WTC11 (cell line): Measurements from ENCODE around the gene RUNX2. TPM values are rescaled to one million over a fixed set of nuclear protein-coding genes. Genes with fewer than 3 reads are reported as not detected.
A peak's percentile ranks its signal among the peaks of the same experiment; 100 is the strongest.

ENCODE experiments used
- ATAC-seq: fragments of 200-7000 bp; cut with Tn5 transposase; 2 replicates; pipeline ENCODE4 v1.10.0; 2021; ENCODE audit warnings: mild to moderate bottlenecking, moderate library complexity
- CTCF ChIA-PET: fragments of 300-600 bp; sonication (Branson Sonifier 250); formaldehyde crosslinking; loops from one replicate; lab custom pipeline; 2021; ENCODE audit warnings: antibody characterized with exemption; lab: Charles Lee
- POLR2A ChIA-PET: fragments of 350-600 bp; sonication (Branson Sonifier 250); formaldehyde crosslinking; loops from one replicate; lab custom pipeline; 2021; ENCODE audit warnings: antibody characterized with exemption; lab: Charles Lee
- DNase-seq: peaks from one replicate; pipeline ENCODE4 v3.0.0; 2021; ENCODE audit warnings: low spot score
- H3K27ac Mint-ChIP-seq: 2 replicates; pipeline ENCODE4 v1.8.0; 2021; ENCODE audit warnings: mixed read lengths
- H3K27me3 Mint-ChIP-seq: 2 replicates; pipeline ENCODE4 v1.8.0; 2021; ENCODE audit warnings: low read depth, mild to moderate bottlenecking, moderate library complexity, mixed read lengths
- H3K36me3 Mint-ChIP-seq: 2 replicates; pipeline ENCODE4 v1.8.0; 2021; ENCODE audit warnings: mixed read lengths
- H3K4me1 Mint-ChIP-seq: 2 replicates; pipeline ENCODE4 v1.8.0; 2022; ENCODE audit warnings: mixed read lengths
- H3K4me3 Mint-ChIP-seq: 2 replicates; pipeline ENCODE4 v1.8.0; 2021; ENCODE audit warnings: mild to moderate bottlenecking, moderate library complexity, mixed read lengths
- H3K9me3 Mint-ChIP-seq: 2 replicates; pipeline ENCODE4 v1.8.0; 2021; ENCODE audit warnings: mixed read lengths
- ATF1 ChIP-seq: sonication (generic); formaldehyde crosslinking; IDR thresholded peaks from 2 replicates; pipeline ENCODE4 v1.8.1; 2023; ENCODE audit warnings: mild to moderate bottlenecking, moderate library complexity, missing genetic modification reagents
- ATF3 ChIP-seq: sonication (generic); formaldehyde crosslinking; conservative IDR thresholded peaks from 2 replicates; pipeline ENCODE4 v1.8.1; 2022; ENCODE audit warnings: mild to moderate bottlenecking, missing genetic modification reagents
- CBFB ChIP-seq: sonication (generic); formaldehyde crosslinking; IDR thresholded peaks from 2 replicates; pipeline ENCODE4 v1.8.1; 2022; ENCODE audit warnings: mild to moderate bottlenecking, low read depth, missing genetic modification reagents
- CDX4 ChIP-seq: fragments of 250-450 bp; sonication (Bioruptor Pico); IDR thresholded peaks from 2 replicates; pipeline ENCODE4 v1.9.0; 2021; ENCODE audit warnings: moderate library complexity, mild to moderate bottlenecking, inconsistent platforms, borderline replicate concordance
- CREB1 ChIP-seq: sonication (generic); formaldehyde crosslinking; IDR thresholded peaks from 2 replicates; pipeline ENCODE4 v1.8.0; 2023; ENCODE audit warnings: mild to moderate bottlenecking, missing genetic modification reagents
- CREM ChIP-seq: sonication (generic); formaldehyde crosslinking; IDR thresholded peaks from 2 replicates; pipeline ENCODE4 v1.8.1; 2022; ENCODE audit warnings: mild to moderate bottlenecking, missing genetic modification reagents, moderate library complexity
- E2F4 ChIP-seq: sonication (generic); formaldehyde crosslinking; IDR thresholded peaks from 2 replicates; pipeline ENCODE4 v1.8.1; 2022; ENCODE audit warnings: low read depth, mild to moderate bottlenecking, moderate library complexity, missing genetic modification reagents, borderline replicate concordance
- EMX1 ChIP-seq: fragments of 250-450 bp; sonication (Bioruptor Pico); IDR thresholded peaks from 2 replicates; pipeline ENCODE4 v1.8.0; 2021; ENCODE audit warnings: mild to moderate bottlenecking
- FOXJ3 ChIP-seq: sonication (generic); formaldehyde crosslinking; IDR thresholded peaks from 2 replicates; pipeline ENCODE4 v1.9.0; 2021; ENCODE audit warnings: missing genetic modification reagents, mild to moderate bottlenecking, borderline replicate concordance
- FOXP1 ChIP-seq: sonication (generic); formaldehyde crosslinking; IDR thresholded peaks from 2 replicates; pipeline ENCODE4 v1.8.0; 2022; ENCODE audit warnings: missing genetic modification reagents, mild to moderate bottlenecking, moderate library complexity, borderline replicate concordance
- GABPB1 ChIP-seq: sonication (generic); formaldehyde crosslinking; IDR thresholded peaks from 2 replicates; pipeline ENCODE4 v1.8.1; 2023; ENCODE audit warnings: mild to moderate bottlenecking, missing genetic modification reagents
- HMGA2 ChIP-seq: fragments of 250-450 bp; sonication (Bioruptor Pico); IDR thresholded peaks from 2 replicates; pipeline ENCODE4 v1.4.0; 2021; ENCODE audit warnings: mild to moderate bottlenecking, moderate library complexity
- IRF1 ChIP-seq: sonication (generic); formaldehyde crosslinking; IDR thresholded peaks from 2 replicates; pipeline ENCODE4 v1.8.0; 2023; ENCODE audit warnings: missing genetic modification reagents
- JAZF1 ChIP-seq: fragments of 250-450 bp; sonication (Bioruptor Pico); IDR thresholded peaks from 2 replicates; pipeline ENCODE4 v1.9.0; 2021; ENCODE audit warnings: moderate library complexity, mild to moderate bottlenecking, inconsistent platforms
- MXD4 ChIP-seq: fragments of 250-450 bp; sonication (Bioruptor Pico); IDR thresholded peaks from 2 replicates; pipeline ENCODE4 v1.8.0; 2021; ENCODE audit warnings: mild to moderate bottlenecking, moderate library complexity, borderline replicate concordance
- MYBL2 ChIP-seq: sonication (generic); formaldehyde crosslinking; IDR thresholded peaks from 2 replicates; pipeline ENCODE4 v1.8.1; 2023; ENCODE audit warnings: mild to moderate bottlenecking, moderate library complexity, missing genetic modification reagents
- NR2C2 ChIP-seq: sonication (generic); formaldehyde crosslinking; IDR thresholded peaks from 2 replicates; pipeline ENCODE4 v1.8.0; 2022; ENCODE audit warnings: mild to moderate bottlenecking, missing genetic modification reagents
- OVOL2 ChIP-seq: fragments of 250-450 bp; sonication (Bioruptor Pico); IDR thresholded peaks from 2 replicates; pipeline ENCODE4 v1.9.0; 2021; ENCODE audit warnings: mild to moderate bottlenecking, borderline replicate concordance
- PRRX2 ChIP-seq: fragments of 250-450 bp; sonication (Bioruptor Pico); IDR thresholded peaks from 2 replicates; pipeline ENCODE4 v1.8.0; 2021; ENCODE audit warnings: mild to moderate bottlenecking
- RORB ChIP-seq: fragments of 250-450 bp; sonication (Bioruptor Pico); IDR thresholded peaks from 2 replicates; pipeline ENCODE4 v1.9.0; 2021; ENCODE audit warnings: mild to moderate bottlenecking
- STAT6 ChIP-seq: sonication (generic); formaldehyde crosslinking; conservative IDR thresholded peaks from 2 replicates; pipeline ENCODE4 v1.8.1; 2023; ENCODE audit warnings: mild to moderate bottlenecking, low read depth, missing genetic modification reagents, moderate library complexity
- TEAD4 ChIP-seq: sonication (generic); formaldehyde crosslinking; IDR thresholded peaks from 2 replicates; pipeline ENCODE4 v1.8.0; 2022; ENCODE audit warnings: mild to moderate bottlenecking, missing genetic modification reagents
- ZNF121 ChIP-seq: sonication (generic); formaldehyde crosslinking; IDR thresholded peaks from 2 replicates; pipeline ENCODE4 v1.8.0; 2023; ENCODE audit warnings: missing genetic modification reagents
- ZNF416 ChIP-seq: fragments of 250-450 bp; sonication (Bioruptor Pico); IDR thresholded peaks from 2 replicates; pipeline ENCODE4 v1.9.0; 2021; ENCODE audit warnings: mild to moderate bottlenecking, inconsistent platforms
- total RNA-seq: library from RNA; stranded (reverse); gene quantifications from 3 replicates; pipeline ENCODE4 v1.2.3, GENCODE V29; 2021

RUNX2 gene
- total RNA-seq, 1 experiment from 2014 or later: 0.28 TPM

GRCh38 chr6:45507186-45507585, 179.1 kb downstream of the RUNX2 start:
- Mint-ChIP-seq H3K9me3 (no peaks in the 10 kb centered on the region), H3K36me3 (no peaks in the 10 kb centered on the region), H3K4me1 (peaks cover 32% of the 10 kb centered on the region), H3K27me3 (no peaks in the 10 kb centered on the region), H3K27ac (no peak overlapping the region), H3K4me3 (no peak overlapping the region)
- ChIA-PET POLR2A (no interaction called here), CTCF (no interaction called here)
- no peak for DNase-seq
- TF ChIP-seq IRF1 (CRISPR knock-in tag): no peak
- ATAC-seq: no peak

- no peaks in the 10 kb centered on the region for H3K36me3 Mint-ChIP-seq
- peaks cover 47% of the 10 kb centered on the region for H3K4me1 Mint-ChIP-seq
- ChIA-PET POLR2A (no interaction called here), CTCF (interaction anchor here (1.2 kb wide), 1 partner anchor 9 kb away, joined by 4 read pairs; no protein-coding TSS in a partner anchor)
- DNase-seq (no peak), ATAC-seq (no peak)
- no peak overlapping the region for H3K27ac Mint-ChIP-seq
- H3K4me3 Mint-ChIP-seq: no peak overlapping the region
- TF ChIP-seq ZNF416 (no peak), TEAD4 (CRISPR knock-in tag) (no peak), OVOL2 (no peak), MXD4 (CRISPR knock-in tag) (no peak), ATF1 (CRISPR knock-in tag) (no peak), HMGA2 (no peak), ZNF121 (no peak), ATF3 (CRISPR knock-in tag) (no peak), RORB (CRISPR knock-in tag) (no peak), PRRX2 (CRISPR knock-in tag) (no peak), CREB1 (no peak), CDX4 (CRISPR knock-in tag) (no peak)
- H3K9me3 Mint-ChIP-seq: no peaks in the 10 kb centered on the region
- no peaks in the 10 kb centered on the region for H3K27me3 Mint-ChIP-seq
These were observed 181.3 kb downstream of the RUNX2 start for GRCh38 chr6:45509426-45509825.

GRCh38 chr6:45512717-45513116, 184.6 kb downstream of the RUNX2 start:
- DNase-seq (no peak), ATAC-seq (peak; percentile 10; the same call in 1 of the 2 replicates)
- Mint-ChIP-seq H3K27me3 (no peaks in the 10 kb centered on the region), H3K4me1 (peaks cover 48% of the 10 kb centered on the region), H3K4me3 (no peak overlapping the region), H3K27ac (no peak overlapping the region), H3K9me3 (no peaks in the 10 kb centered on the region), H3K36me3 (no peaks in the 10 kb centered on the region)
- TF ChIP-seq RORB (CRISPR knock-in tag) (no peak), FOXJ3 (CRISPR knock-in tag) (no peak), STAT6 (CRISPR knock-in tag) (no peak), CREB1 (no peak), IRF1 (CRISPR knock-in tag) (no peak), TEAD4 (CRISPR knock-in tag) (no peak), CBFB (CRISPR knock-in tag) (no peak), CREM (CRISPR knock-in tag) (no peak), JAZF1 (CRISPR knock-in tag) (no peak), GABPB1 (CRISPR knock-in tag) (no peak), E2F4 (CRISPR knock-in tag) (no peak), FOXP1 (CRISPR knock-in tag) (no peak), MYBL2 (no peak), EMX1 (CRISPR knock-in tag) (no peak), NR2C2 (CRISPR knock-in tag) (no peak)
- POLR2A ChIA-PET: interaction anchor here (0.9 kb wide), 1 partner anchor 8 kb away, joined by 3 read pairs; no protein-coding TSS in a partner anchor
- CTCF ChIA-PET: interaction anchor here (1.0 to 1.2 kb wide), 2 partner anchors 12 to 202 kb away, joined by 3 to 4 read pairs; no protein-coding TSS in a partner anchor
